Measurements from ENCODE around the gene OBI1. TPM values are rescaled to one million over a fixed set of nuclear protein-coding genes. Genes with fewer than 3 reads are reported as not detected.

Gene OBI1
- polyA plus RNA-seq, 3 donors = 2.0 to 5.2 (median 3.5) TPM

DNA sequence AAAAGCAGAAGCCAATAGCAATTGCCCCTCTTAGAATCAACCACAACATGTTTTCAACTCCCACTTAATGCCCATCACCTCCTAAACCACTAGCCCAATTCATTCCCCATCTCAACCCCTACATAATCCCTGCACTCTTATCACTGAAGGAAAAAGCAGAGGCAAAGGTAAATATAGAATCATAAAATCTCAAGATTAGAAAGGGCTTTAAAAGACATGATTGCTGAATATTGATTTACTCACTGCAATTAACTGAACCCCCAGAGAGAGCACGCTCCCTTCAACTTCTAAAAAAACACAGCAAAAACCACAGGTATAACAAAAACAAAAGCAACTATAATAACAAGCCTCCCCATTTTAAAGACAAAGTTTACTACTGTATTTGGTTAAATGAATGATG is 40.5 kb downstream of the OBI1 start:
- peaks cover 19 to 74% of the 10 kb centered on the region in 2 donors for H3K36me3 ChIP-seq (replicated peaks in 1 of 2; ENCODE audit: control insufficient read depth in 1 of 2, insufficient read depth in 2 of 2, low read length in 2 of 2)

DNA sequence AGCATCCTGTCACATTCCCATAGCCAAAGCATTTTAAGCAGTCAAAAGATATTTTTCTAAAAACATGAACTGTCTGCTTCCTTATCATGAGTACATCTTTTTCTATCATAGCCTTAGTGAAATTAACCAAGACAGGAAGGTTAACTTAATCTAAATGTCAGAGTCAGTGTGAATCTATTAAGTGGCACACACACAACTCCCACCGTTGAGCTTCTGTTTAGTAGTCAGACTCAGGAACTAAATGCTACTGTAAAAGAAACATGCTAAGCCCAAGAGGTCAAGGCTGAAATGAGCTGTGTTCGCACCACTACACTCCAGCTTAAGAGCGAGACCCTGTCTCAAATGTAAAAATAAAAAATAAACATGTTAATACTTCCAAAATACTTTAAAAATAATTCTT is 47.9 kb downstream of the OBI1 start:
- Histone ChIP-seq H3K4me3 (replicated peaks in 1 of 3; ENCODE audit: low read depth in 2 of 3, low read length in 3 of 3) (no peak overlapping the region), H3K79me2 (ENCODE audit: insufficient read depth, low read length) (no peaks in the 10 kb centered on the region), H4K20me1 (ENCODE audit: insufficient read depth, low read length) (no peaks in the 10 kb centered on the region), H3K4me1 (ENCODE audit: control insufficient read depth in 1 of 2, insufficient read depth in 2 of 2, low read length in 2 of 2) (peaks cover 27 to 29% of the 10 kb centered on the region in 2 donors), H3K27ac (ENCODE audit: low read depth in 1 of 2, low read length in 2 of 2) (no peak overlapping the region), H3K27me3 (ENCODE audit: control insufficient read depth in 2 of 2, insufficient read depth in 2 of 2, low read length in 2 of 2) (peaks cover 54 to 71% of the 10 kb centered on the region in 2 donors), H2AFZ (ENCODE audit: insufficient read depth, low read depth, low read length, poor library complexity, severe bottlenecking) (no peak overlapping the region), H3K36me3 (replicated peaks in 1 of 2; ENCODE audit: control insufficient read depth in 1 of 2, insufficient read depth in 2 of 2, low read length in 2 of 2) (peaks cover 7 to 20% of the 10 kb centered on the region in 2 donors), H3K9me3 (replicated peaks in 1 of 2; ENCODE audit: control insufficient read depth in 1 of 2, insufficient read depth in 1 of 2, low read length in 2 of 2) (peaks cover 0 to 48% of the 10 kb centered on the region in 2 donors), H3K4me2 (replicated peaks; ENCODE audit: extremely low read depth, low read length, poor library complexity, severe bottlenecking) (no peak overlapping the region), H3K9ac (ENCODE audit: insufficient read depth, low read length, poor library complexity, severe bottlenecking) (no peak overlapping the region)
- Mint-ChIP-seq H3K4me1 (peaks cover 37% of the 10 kb centered on the region), H3K4me3 (peak overlapping the region in 1 of 2 donors; percentile 27), H3K36me3 (peaks cover 19 to 21% of the 10 kb centered on the region in 2 donors), H3K27me3 (ENCODE audit: low read depth in 3 of 3) (peaks cover 67 to 71% (median 68%) of the 10 kb centered on the region in 3 donors), H3K9me3 (peaks cover 0 to 23% (median 14%) of the 10 kb centered on the region in 7 donors), H3K27ac (no peak overlapping the region)
- WGBS (ENCODE audit: insufficient coverage) = no CpG with 5 or more reads among the region's 3 CpGs
- TF ChIP-seq, protein P1, sequence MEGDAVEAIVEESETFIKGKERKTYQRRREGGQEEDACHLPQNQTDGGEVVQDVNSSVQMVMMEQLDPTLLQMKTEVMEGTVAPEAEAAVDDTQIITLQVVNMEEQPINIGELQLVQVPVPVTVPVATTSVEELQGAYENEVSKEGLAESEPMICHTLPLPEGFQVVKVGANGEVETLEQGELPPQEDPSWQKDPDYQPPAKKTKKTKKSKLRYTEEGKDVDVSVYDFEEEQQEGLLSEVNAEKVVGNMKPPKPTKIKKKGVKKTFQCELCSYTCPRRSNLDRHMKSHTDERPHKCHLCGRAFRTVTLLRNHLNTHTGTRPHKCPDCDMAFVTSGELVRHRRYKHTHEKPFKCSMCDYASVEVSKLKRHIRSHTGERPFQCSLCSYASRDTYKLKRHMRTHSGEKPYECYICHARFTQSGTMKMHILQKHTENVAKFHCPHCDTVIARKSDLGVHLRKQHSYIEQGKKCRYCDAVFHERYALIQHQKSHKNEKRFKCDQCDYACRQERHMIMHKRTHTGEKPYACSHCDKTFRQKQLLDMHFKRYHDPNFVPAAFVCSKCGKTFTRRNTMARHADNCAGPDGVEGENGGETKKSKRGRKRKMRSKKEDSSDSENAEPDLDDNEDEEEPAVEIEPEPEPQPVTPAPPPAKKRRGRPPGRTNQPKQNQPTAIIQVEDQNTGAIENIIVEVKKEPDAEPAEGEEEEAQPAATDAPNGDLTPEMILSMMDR (IDR thresholded peaks at IDR 0.05) = no peak
- no peak for DNase-seq
- intact Hi-C loops (cut with micrococcal nuclease) = no loop called here

More for the DNA sequence above, 40.5 kb downstream of the OBI1 start:
- Mint-ChIP-seq H3K4me1 (no peaks in the 10 kb centered on the region), H3K36me3 (peaks cover 50 to 62% of the 10 kb centered on the region in 2 donors), H3K9me3 (no peaks in the 10 kb centered on the region), H3K27ac (no peak overlapping the region), H3K27me3 (ENCODE audit: low read depth in 3 of 3) (peaks cover 0 to 3% (median 0%) of the 10 kb centered on the region in 3 donors), H3K4me3 (no peak overlapping the region)
- Histone ChIP-seq H3K4me1 (ENCODE audit: control insufficient read depth in 1 of 2, insufficient read depth in 2 of 2, low read length in 2 of 2) (no peaks in the 10 kb centered on the region), H3K9ac (ENCODE audit: insufficient read depth, low read length, poor library complexity, severe bottlenecking) (no peak overlapping the region), H3K4me3 (replicated peaks in 1 of 3; ENCODE audit: low read depth in 2 of 3, low read length in 3 of 3) (no peak overlapping the region), H2AFZ (ENCODE audit: insufficient read depth, low read depth, low read length, poor library complexity, severe bottlenecking) (no peak overlapping the region), H3K4me2 (replicated peaks; ENCODE audit: extremely low read depth, low read length, poor library complexity, severe bottlenecking) (no peak overlapping the region), H3K9me3 (replicated peaks in 1 of 2; ENCODE audit: control insufficient read depth in 1 of 2, insufficient read depth in 1 of 2, low read length in 2 of 2) (no peaks in the 10 kb centered on the region), H4K20me1 (ENCODE audit: insufficient read depth, low read length) (no peaks in the 10 kb centered on the region), H3K79me2 (ENCODE audit: insufficient read depth, low read length) (no peaks in the 10 kb centered on the region), H3K27me3 (ENCODE audit: control insufficient read depth in 2 of 2, insufficient read depth in 2 of 2, low read length in 2 of 2) (no peaks in the 10 kb centered on the region), H3K27ac (ENCODE audit: low read depth in 1 of 2, low read length in 2 of 2) (no peak overlapping the region)
- TF ChIP-seq, protein P1 (IDR thresholded peaks at IDR 0.05) = no peak
- no peak for DNase-seq
- intact Hi-C loops (cut with micrococcal nuclease) = no loop called here
- no CpG with 5 or more reads among the region's 1 CpG for WGBS (ENCODE audit: insufficient coverage)

Data from CD14-positive monocyte (primary cell).